DMS153 treated with DMSO at 0.1 percent for 48 hours (cell line): ENCODE results near the gene METAP1D.

ENCODE experiments used
- DNase-seq: peaks from one replicate; lab custom pipeline; 2025; ENCODE audit not compliant: unreplicated experiment; lab: John Stamatoyannopoulos, UW

METAP1D gene

GRCh38 chr2:172129404-172129803 lies 129.7 kb downstream of the METAP1D start:
- no peak for DNase-seq
